DMS79 treated with DMSO at 0.1 percent for 48 hours (cell line): ENCODE results near the gene USP3.

Experiments used
- DNase-seq: peaks from one replicate; lab custom pipeline; 2025; lab: John Stamatoyannopoulos, UW

The USP3 gene

DNA sequence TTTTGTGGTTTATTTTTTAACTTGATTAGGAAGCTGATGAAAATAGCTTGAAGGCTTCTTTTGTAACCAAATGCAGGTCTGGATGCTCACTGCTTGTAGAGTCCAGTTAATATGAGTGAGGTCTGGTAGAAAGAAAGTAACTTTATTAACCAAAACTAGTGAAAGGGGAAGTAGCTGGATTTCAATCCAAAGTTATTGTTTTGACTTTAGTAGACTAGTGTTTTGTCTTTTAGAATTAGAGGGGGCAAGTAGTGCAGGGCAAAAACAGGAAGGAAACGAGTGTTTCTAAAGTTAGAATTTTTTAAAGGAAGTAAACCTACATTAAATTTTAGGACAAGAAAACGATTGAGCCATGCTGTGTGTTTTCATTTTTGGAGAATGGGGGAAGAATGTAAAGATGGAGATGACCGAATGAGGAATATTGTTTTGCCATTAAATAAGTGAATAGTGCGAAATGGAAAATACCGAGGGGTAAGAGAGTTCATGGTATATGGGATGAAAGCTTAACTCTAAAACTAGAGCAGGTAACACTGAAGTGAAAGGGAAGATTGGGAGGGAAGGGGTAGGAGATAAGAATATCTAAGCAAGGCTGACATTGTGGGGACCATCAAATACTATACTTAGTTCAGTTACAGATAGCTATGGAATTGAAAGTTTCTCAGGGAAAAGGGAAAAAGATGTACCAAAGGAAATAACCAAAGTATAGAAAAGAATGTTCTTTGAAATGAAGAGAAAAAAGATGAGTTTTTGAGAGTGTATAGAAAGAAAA lies 40.0 kb downstream of the USP3 start:
- no peak for DNase-seq

DNA sequence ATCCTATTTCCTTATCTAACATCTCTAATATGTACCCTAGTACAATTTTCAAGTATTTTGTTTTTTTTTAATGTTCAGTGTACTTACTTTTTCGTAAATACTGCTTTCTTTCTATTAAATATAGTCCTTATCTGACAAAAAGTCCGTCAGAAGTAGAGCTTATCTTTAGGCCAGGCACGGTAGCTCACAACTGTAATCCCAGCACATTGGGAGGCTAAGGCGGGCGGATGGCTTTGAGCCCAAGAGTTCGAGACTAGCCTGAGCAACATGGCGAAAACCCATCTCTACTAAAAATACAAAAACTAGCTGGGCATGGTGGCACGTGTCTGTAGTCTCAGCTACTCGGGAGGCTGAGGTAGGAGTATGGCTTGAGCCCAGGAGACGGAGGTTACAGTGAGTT lies 41.1 kb downstream of the USP3 start:
- DNase-seq, result no peak

DNA sequence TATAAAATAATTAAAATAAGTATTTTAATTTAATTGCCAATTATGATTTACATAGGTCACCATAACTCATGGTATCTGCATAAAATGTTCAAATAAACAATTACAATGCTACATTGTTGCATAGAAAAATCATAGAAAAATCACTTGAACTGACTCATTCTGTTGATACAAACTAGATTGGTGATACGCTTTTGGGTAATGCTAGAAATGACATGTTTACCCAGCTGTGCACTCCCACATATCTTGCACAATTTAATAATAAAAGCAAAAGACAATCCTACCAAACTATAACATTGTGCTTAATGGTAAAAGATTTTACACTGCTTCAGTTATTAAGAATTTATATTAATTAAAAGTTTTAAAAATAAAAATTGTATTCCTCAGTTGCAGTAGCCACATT lies 47.0 kb downstream of the USP3 start:
- DNase-seq, result no peak

DNA sequence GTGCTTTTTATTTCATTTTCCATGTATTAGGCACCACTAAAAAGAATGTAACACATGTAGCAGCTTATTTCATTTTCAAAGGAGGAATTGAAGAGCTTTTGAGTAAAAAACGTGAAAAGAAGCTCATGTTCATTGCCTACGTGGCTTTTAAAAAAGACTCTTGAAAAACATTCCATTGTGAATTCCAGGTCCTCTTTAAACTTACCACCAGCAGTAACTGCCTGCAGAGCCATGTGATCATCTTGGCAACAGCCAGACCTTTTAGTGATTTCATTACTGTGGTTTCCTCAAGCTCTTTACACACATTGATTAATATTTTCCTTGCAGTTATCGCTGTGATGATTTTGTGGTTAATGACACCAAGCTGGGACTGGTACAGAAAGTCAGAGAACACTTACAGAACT lies 49.0 kb downstream of the USP3 start:
- DNase-seq, result peak; percentile 45

DNA sequence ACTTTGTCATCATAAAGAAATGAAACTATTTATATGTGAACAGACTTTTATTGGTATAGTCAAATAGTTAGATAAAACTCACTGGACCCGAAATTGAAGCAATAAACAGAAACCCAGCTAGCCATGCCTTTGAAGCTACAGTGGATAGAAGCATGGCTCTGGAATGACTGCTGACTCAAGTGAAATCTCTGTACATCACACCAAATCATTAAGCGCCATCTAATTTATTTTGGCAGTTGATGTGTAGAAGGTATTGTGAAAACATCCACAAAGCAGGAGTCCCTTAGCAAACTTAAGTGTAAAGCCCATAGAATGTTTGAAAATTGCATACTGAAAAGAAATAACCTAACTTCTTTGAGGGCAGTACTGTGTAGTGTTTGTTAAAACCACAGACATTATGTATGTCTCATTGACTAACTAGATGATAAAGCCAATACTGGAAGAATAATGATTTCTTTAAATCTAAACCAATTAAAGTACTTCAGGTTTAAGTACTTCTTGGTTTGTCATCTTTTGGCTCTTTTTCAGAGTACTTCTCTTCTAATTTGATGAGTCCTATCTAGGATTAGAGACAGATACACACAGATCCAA lies 50.0 kb downstream of the USP3 start:
- DNase-seq, result no peak

DNA sequence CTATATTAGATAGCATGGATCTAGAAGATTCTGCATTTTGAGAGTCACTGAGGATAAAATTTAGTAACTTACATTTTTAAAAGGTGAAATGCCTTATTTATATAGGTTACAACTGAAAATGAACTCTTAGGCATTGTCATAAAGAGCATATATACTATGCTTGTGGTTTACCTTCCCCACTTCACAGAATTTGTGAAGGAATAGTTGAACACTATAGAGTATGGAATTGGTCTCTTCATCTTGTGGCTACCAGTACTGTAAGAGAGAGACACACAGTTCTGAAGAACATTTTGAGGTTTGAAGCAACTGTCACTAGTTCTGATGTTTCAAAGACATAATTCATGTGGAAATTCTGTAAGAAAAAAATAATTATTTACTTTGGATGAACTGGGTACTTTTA lies 51.1 kb downstream of the USP3 start:
- no peak for DNase-seq

DNA sequence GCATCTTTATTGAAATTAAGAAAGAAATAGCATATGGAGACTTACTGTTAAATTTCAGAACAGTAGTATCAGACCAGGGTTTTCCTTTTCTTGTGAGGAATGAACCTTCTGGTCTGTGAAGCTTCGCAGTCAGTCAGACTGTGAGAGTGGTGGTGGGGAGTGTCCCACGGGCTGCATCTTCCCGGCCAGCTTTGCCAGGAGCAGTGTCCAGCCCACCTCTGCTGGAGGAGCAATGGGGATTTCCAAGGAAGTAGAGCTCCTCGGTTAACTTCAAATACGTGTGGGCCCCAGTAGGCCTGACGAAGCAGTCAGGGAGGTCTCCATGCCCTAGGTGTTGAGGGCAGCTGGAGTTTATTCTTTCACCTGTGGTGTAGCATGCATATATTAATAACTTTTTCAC lies 51.9 kb downstream of the USP3 start:
- DNase-seq, result no peak

DNA sequence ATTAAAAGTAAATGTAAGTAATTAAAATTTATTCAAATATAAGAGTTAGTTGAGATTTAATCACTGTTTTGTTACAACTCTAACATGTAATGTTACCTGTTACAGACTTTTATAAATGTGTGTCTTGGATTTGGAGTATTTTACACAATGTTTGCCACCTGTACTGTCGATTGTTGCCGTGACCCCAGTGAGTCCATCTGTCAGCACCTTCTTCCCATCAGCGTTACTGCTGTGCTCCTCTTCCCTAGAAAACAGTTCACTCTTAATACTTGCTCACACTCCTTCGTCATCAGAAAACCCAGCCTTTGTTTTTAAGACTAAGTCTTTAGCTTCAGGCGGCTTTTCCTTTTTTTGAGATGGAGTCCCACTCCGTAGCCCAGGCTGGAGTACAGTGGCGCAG lies 52.3 kb downstream of the USP3 start:
- DNase-seq, result no peak

DNA sequence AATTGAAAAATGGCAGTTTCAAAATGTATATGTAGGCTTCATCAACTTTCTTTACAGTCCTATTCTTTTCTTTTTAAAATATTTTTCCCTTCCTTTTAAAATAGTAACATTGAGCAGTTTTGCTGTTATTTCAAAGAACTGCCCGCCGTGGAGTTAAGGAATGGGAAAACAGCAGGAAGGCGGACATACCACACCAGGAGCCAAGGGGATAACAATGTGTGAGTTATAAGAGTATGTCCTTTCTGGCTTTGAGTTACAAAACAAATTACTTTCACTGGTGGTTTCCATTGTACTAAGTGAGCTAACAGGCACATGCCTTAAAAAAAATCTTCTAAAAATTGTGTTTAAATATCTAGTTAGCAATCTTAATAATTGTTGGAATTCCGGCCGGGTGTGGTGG lies 55.4 kb downstream of the USP3 start:
- no peak for DNase-seq

DNA sequence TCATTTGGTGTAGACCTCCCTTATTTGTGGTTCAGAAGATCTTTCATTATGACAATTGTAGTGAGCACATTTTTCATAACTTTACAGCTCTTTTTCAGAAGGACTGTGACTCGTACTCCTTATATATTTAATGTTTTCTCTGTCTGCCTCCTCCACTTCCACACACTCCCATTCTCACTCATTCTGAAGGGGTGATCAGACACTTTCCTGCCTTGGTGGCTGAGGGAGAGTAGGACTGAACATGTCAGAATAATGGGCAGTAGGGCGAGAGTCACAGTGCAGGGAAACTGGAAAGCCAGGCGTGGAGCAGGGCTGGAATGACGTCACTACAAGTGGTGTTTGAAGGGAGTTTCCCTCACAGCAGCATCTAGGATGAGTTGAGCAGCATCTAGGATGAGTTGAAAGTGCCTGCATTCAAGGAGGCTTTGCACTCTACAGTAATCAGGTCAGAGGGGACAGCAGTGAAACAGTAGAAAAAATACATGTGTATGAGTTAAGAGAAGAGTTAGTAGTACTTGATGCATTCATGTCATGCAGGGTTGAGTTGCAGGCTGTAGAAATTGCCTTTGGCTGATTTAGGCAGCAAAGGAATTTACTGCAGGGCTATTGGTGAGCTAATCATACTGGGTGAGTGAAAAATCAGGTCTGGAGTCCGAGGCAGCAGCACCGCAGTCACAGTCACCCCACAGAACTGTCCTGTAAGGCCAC lies 56.5 kb downstream of the USP3 start:
- DNase-seq, result no peak

DNA sequence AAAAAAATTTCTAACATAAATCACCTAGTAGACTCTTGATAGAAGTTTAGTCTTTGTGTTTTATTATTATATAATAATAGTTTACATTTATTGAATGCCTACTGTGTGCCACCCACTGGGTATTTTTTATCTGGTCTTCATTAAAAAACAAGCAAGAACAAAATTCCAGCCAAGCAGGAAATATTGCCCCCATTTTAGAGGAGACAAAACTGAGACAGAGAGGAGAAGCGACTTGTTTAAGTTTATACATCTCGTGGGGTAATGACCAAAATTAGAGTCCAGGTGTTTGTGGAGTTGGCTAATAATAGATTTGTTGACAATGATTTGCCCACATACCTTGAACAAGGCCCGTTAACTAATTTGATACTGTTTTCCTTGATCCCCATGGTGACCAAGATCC lies 59.7 kb downstream of the USP3 start:
- DNase-seq, result no peak

DNA sequence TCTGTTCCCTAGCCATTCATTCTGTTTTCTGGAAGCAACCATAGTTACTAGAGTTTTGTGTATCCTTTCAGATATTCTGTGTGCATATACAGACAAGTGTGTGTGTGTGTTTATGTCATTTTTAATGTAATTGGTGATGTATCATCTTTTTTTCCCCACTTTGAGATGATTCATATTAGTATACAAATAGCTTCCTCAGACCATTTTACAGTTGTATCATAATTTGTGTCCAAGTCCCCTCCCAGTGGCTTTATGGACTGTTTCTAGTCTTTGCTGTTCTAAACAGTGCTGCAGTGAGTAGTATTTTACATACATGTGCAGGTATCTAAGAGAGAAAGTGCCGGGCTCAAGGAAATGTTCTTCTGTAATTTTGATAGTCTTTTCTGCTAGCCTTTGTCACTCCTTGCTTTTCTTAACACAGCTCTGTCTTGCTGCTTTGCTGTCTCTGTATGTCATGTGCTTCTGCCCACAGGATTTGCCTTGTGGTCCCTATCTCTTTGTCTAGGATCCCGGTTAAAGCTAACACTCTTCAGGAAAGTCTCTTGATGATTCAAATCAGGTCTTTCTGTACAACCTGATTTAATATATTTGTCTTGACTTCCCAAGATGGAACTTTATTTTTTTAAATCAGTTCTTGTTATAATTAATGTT lies 61.3 kb downstream of the USP3 start:
- DNase-seq, result no peak

DNA sequence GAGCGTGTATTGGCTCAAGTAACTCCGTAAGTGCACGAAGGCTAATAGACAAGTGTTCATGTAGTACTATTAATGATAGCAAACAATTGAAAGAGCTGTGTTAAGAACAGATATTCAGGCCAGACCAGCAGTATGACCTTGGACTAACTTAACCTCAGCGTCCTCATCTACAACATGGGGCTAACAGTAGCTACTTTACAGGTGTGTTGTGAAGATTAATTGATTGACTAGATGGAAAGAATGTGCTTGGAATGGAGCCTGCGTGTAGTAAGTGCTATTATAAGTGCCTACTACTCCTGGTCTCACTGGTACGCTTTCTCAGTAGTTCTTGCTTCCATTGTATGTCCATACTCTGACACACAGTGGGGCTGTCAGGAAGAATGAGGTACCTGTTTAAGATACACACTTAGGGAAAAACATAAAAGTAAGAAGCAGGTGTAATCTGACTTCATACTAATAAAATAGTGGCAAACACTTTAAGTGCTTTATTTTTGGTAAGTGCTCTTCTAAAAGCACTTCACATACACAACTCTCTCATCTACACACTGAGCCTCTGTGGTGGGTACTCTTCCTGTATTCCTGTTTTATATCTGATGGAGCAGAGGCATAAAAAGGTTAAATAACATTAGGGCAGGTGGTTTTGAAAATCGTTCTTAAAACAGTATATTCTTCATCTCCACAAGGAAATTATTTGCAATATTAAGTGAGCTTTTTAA lies 68.5 kb downstream of the USP3 start:
- DNase-seq, result peak; percentile 72

DNA sequence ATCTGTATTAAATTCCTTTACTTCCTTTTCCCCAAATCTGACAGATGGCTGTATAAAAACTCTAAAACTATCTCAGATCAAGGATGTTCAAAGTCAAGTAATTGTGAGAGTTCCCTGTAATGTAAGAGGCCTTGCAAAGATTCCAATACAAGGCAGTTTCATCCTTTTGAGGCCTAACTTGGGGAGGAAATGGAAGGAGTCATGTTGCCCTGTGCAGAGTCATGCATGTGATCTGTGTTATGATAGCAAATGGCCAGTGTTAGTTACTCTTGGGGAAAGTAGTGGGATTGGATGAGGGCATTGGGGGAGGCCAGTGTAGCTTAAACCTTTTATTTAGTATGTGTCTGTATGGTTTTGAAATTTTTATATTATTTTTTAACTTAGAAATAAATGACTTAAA lies 69.1 kb downstream of the USP3 start:
- peak; percentile 35 for DNase-seq

DNA sequence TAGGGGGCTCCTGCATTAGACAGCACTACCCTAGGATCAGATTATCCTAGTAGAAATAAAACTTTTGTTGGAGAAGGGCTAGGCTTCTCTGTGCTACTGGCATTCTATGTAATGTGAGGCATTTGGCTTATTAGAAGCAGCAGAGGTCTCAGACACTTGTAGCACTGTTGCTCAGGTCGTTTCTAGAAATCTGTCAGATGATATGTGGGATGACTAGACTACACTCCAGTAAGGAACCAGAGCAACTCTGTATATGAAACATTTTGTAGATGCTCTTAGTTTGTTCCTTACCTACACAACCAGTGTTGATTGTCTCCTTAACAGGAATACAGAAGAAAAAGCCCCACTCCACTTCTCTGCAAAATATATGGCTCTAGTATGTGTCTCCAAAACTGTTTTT lies 70.9 kb downstream of the USP3 start:
- no peak for DNase-seq

DNA sequence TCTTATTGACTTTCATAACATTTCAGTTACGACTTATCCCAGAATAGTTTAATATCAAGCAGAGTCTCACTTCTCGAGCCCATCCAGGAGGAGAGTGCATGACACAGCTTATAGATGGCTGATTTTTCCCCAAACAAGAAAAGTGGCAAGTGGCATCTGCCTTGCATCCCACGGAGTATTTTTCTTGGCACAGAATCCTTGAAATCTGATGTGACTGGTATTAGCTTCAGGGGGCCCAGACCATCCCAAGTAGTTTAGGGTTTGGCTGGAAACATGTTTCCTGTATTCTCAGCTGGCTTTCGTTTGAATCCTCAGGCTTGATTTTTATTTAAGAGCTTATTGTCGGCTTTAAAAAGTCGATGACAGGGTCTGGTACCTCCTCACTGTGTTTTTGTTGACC lies 72.0 kb downstream of the USP3 start:
- no peak for DNase-seq

DNA sequence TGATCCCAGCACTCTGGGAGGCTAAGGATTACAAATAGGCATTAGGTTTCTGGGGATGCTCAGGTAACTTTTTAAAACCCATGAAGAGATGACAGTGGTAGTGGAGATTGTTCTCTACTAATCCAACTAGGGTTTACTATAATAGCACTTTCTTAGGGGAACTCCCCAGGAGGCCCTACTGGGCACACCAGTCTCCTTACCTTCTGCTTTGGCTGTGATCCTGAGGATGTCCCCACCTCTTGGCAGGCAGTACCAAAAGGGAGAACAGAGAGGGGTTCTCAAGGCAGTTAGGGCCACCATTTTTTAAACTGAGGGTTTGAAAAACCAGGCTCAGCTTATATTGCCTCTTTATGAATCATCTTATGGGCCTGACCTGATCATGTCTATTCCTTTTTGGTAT lies 77.8 kb downstream of the USP3 start:
- DNase-seq, result no peak

DNA sequence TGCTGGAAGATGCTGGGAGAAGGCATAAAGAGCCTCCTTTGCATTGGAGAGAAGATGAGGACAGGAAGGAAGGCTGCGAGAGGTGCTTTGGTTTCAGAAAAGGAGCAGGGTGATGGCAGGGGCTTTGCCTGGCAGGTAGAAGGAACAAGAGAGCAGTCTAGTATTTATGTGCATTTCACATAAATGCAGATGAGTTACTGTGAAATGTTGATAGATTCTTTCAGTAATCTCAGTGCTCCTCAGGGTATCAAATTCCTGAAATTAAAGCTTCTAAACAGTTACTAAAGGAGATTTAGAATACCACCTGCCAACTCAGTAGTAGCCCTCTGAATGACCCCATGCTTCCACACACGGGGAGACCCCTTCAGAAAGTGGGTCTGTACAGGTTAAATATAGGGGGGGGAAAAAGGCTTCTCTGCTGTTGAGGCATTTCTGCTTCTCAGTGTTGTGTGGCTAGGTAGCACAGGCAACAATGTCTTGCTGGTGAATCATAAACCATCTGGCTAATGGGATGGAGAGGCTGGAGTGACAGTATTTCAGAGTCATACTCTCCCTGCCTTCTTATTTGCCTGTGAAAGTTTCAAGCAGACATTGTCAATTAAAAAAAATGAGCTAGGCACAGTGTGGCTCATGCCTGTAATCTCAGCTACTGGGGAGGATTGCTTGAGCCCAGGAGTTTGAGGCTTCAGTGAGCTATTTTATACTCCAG lies 78.5 kb downstream of the USP3 start:
- DNase-seq, result no peak

DNA sequence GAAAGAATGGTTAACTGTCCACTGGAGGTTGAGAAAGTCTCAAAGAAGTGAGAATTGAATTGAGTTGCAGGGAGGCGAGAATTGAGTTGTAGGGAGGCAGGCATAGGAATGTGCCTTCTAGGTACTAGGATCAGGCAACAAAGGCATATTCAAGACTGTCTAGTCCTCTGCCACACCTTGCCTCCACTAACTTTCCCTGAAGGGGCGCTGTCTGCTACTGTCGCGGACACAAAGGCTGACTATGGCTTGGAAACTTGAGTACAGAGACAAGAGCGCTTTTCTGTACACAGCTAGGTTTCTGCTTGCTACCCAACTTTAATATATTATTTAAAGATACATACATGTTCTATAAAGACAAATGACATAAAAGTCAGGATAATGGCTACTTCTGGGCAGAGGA lies 82.4 kb downstream of the USP3 start:
- no peak for DNase-seq

DNA sequence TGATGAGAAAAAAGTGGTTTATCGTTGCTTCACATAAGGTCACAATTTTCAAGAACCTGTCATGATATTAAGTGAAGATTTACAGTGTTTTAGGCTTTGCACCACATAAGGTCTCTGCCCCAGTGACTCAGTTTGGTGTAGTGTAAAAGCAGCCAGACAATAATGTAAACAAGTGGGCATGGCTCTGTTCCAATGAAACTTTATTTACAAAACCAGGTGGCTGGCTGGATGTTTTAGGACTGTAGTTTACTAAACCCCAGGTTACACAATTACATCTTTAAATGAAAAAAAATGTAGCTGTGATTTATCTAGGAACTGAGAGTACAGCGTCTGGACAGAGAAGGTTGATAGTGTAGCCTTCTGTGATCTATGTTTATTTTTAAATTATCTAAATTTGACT lies 83.1 kb downstream of the USP3 start:
- DNase-seq, result no peak

DNA sequence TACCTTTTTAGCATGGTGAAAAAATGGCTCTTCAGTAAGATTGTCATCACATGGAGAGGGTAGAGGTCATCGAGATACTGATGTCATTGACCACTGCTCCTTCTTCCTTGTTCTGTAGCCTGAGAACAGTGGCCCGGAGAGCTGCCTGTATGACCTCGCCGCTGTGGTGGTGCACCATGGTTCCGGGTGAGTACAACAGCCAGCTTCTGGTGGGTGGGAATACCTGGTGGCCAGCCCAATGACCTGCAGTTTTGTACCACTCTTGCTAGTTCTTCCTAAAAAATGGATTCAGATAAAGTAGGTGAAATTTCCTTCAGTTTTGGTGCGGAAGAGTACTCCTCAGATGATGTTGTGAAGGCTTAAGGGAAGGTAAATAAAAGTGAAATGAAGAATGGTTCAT lies 84.4 kb downstream of the USP3 start:
- DNase-seq, result no peak
